Spleen (tissue), 7 donors: ENCODE data around the gene NXN.

Experiments used
- CTCF ChIP-seq, 11 experiments: fragments of 200-600 bp in 7 of 11; fragments of 450-650 bp in 4 of 11; sonication (generic) in 4 of 11; IDR thresholded peaks in 8 of 11; conservative IDR thresholded peaks in 3 of 11; 1 replicate in 7 of 11; 2 replicates in 4 of 11; pipeline versions ENCODE4 v1.4.0 to v1.8.0; 2016 to 2021; ENCODE audit warnings: antibody characterized with exemption in 11 of 11, inconsistent platforms in 4 of 11, mild to moderate bottlenecking in 1 of 11
- POLR2A ChIP-seq, 3 donors: fragments of 450-650 bp; IDR thresholded peaks; one replicate each; pipeline ENCODE4 v1.5.1; 2017; ENCODE audit warnings: antibody characterized with exemption in 3 of 3, mild to moderate bottlenecking in 1 of 3
- POLR2AphosphoS5 ChIP-seq, 3 donors: sonication (generic); formaldehyde crosslinking; IDR thresholded peaks; one replicate each; pipeline ENCODE4 v1.5.1; 2017; ENCODE audit warnings: antibody characterized with exemption in 3 of 3
- donor health status: DM: no; HTN: no; CAD: no; lungs with moderate emphysema.
- donor health status: DM: no; HTN: no; CAD: no.
- donor health status: DM: no; HTN: no; CAD: no.

GRCh38 chr17:913207-913606 is 66.4 kb downstream of the NXN start:
- TF ChIP-seq CTCF (IDR thresholded peaks at IDR 0.05 in 8 of 11, conservative IDR thresholded peaks at IDR 0.05 in 3 of 11) (no peak), POLR2A (IDR thresholded peaks at IDR 0.05) (no peak), POLR2AphosphoS5 (IDR thresholded peaks at IDR 0.05) (no peak)
